Measurements from ENCODE around the gene FAF2. TPM values are rescaled to one million over a fixed set of nuclear protein-coding genes. Genes with fewer than 3 reads are reported as not detected.
"Not testable (repeated sequence)": the region's sequence is repeated elsewhere in the genome, so short reads cannot be mapped to it uniquely, and the experiment has no call there.

Gene FAF2
- total and polyA plus RNA-seq, 10 of the 15 experiments (the other 5 are each of a cell fraction or from before 2014, with no cell fraction given), result 19.0 to 45.1 (median 35.6) TPM

GRCh38 chr5:176442911-176443310, 5.3 kb upstream of the FAF2 start:
- BruUV-seq (replicated peaks); H3K9ac ChIP-seq (ENCODE audit: control insufficient read depth, insufficient read depth, low read length); H3K4me2 ChIP-seq (ENCODE audit: control insufficient read depth, insufficient read depth); in situ Hi-C loops (cut with MboI); H3K4me3 ChIP-seq; H3K79me2 ChIP-seq (ENCODE audit: control insufficient read depth, insufficient read depth, low read length); POLR2A ChIA-PET; RAD21 ChIA-PET (ENCODE audit: unreplicated experiment); H3K27me3 ChIP-seq (replicated peaks in 1 of 2; ENCODE audit: control insufficient read depth in 2 of 2, insufficient read depth in 2 of 2, low read length in 1 of 2); SMC1A ChIA-PET (ENCODE audit: uncharacterized antibody, unreplicated experiment); H3K36me3 ChIP-seq (ENCODE audit: control insufficient read depth in 2 of 2, insufficient read depth in 2 of 2, low read length in 1 of 2); DNase-seq (ENCODE audit: low read depth, low spot score); H4K20me1 ChIP-seq (ENCODE audit: control insufficient read depth, insufficient read depth); H3K4me1 ChIP-seq (ENCODE audit: control insufficient read depth, insufficient read depth, low read length); H3K27ac ChIP-seq (ENCODE audit: control insufficient read depth, insufficient read depth); FAIRE-seq; ATAC-seq; intact Hi-C loops (cut with micrococcal nuclease; ENCODE audit: unreplicated experiment); H3K9me3 ChIP-seq (replicated peaks; ENCODE audit: control insufficient read depth, insufficient read depth, low read length); H2AFZ ChIP-seq (ENCODE audit: control insufficient read depth, low read depth, low read length): not testable (repeated sequence)
- 2% methylated on average over 4 of the region's 4 CpGs for WGBS (ENCODE audit: insufficient coverage, insufficient replicate concordance, low lambda C conversion rate, missing lambda C conversion rate)
- CTCF ChIA-PET, result interaction anchor here (1.9 kb wide), 1 partner anchor 26 kb away, joined by 5 read pairs; no protein-coding TSS in a partner anchor

- intact Hi-C loops (cut with micrococcal nuclease; ENCODE audit: unreplicated experiment) (loop anchor here (5.0 kb wide), 1 partner anchor 93 kb away; the partner anchor contains the start of gene RNF44), in situ Hi-C loops (cut with MboI) (no loop called here)
- ChIA-PET CTCF (no interaction called here), RAD21 (ENCODE audit: unreplicated experiment) (no interaction called here), POLR2A (no interaction called here), SMC1A (ENCODE audit: uncharacterized antibody, unreplicated experiment) (no interaction called here)
- no peak overlapping the region for H3K27ac ChIP-seq (ENCODE audit: control insufficient read depth, insufficient read depth)
- WGBS (ENCODE audit: insufficient coverage, insufficient replicate concordance, low lambda C conversion rate, missing lambda C conversion rate), result 62% methylated on average over 5 of the region's 5 CpGs
- H3K79me2 ChIP-seq (ENCODE audit: control insufficient read depth, insufficient read depth, low read length), result peaks cover 17% of the 10 kb centered on the region
- no TSS peak for BruUV-seq (replicated peaks)
- H3K4me1 ChIP-seq (ENCODE audit: control insufficient read depth, insufficient read depth, low read length), result peaks cover 5% of the 10 kb centered on the region; the same call in 1 of the 2 replicates
- H3K4me3 ChIP-seq, result no peak overlapping the region
- no peak overlapping the region for H3K9ac ChIP-seq (ENCODE audit: control insufficient read depth, insufficient read depth, low read length)
- H3K9me3 ChIP-seq (replicated peaks; ENCODE audit: control insufficient read depth, insufficient read depth, low read length), result no peaks in the 10 kb centered on the region
- H2AFZ ChIP-seq (ENCODE audit: control insufficient read depth, low read depth, low read length), result no peak overlapping the region
- H3K27me3 ChIP-seq (replicated peaks in 1 of 2; ENCODE audit: control insufficient read depth in 2 of 2, insufficient read depth in 2 of 2, low read length in 1 of 2), result 0 out of 4 replicates have a peak, but pooled peaks cover 0 to 2% of the 10 kb centered on the region in 2 experiments
- no peak overlapping the region for H3K4me2 ChIP-seq (ENCODE audit: control insufficient read depth, insufficient read depth)
- H4K20me1 ChIP-seq (ENCODE audit: control insufficient read depth, insufficient read depth), result no peaks in the 10 kb centered on the region
- H3K36me3 ChIP-seq (ENCODE audit: control insufficient read depth in 2 of 2, insufficient read depth in 2 of 2, low read length in 1 of 2), result no peaks in the 10 kb centered on the region
- ATAC-seq (no peak), DNase-seq (ENCODE audit: low read depth, low spot score) (no peak), FAIRE-seq (no peak)
- no peak for TF ChIP-seq HDAC2 (IDR thresholded peaks at IDR 0.05)
- no peak for TF ChIP-seq MYB (IDR thresholded peaks at IDR 0.05; ENCODE audit: borderline replicate concordance, low read depth, low read length)
- no peak for TF ChIP-seq HDAC6 (IDR thresholded peaks at IDR 0.05; ENCODE audit: unreplicated experiment)
- no peak for TF ChIP-seq NKRF (conservative IDR thresholded peaks at IDR 0.05)
- no peak for TF ChIP-seq EED (IDR thresholded peaks at IDR 0.05; ENCODE audit: low read depth)
- TF ChIP-seq NFYA (IDR thresholded peaks at IDR 0.05; ENCODE audit: borderline replicate concordance, low read depth, low read length), result no peak
- no peak for TF ChIP-seq SP1 (IDR thresholded peaks at IDR 0.05; ENCODE audit: low read depth, low read length)
- no peak for TF ChIP-seq USF1 (IDR thresholded peaks at IDR 0.05; ENCODE audit: borderline replicate concordance, extremely low read length, insufficient read depth, low read depth, low read length)
- TF ChIP-seq PRDM15 (CRISPR knock-in tag; IDR thresholded peaks at IDR 0.05), result no peak
- TF ChIP-seq IKZF2 (IDR thresholded peaks at IDR 0.05), result no peak
- no peak for TF ChIP-seq ZNF217 (IDR thresholded peaks at IDR 0.05)
- TF ChIP-seq SUZ12 (IDR thresholded peaks at IDR 0.05; ENCODE audit: unreplicated experiment), result no peak
These were observed 3.4 kb upstream of the FAF2 start for GRCh38 chr5:176444742-176445141.

Data from GM12878 (cell line).